OCI-LY3 (cell line): Measurements from ENCODE around the gene LRRC10.

Experiments
- H2AFZ ChIP-seq: fragments of 200-600, 300-600 bp; shearing (Covaris generic); 2 replicates; pipeline ENCODE4 v1.6.0; 2014; ENCODE audit warnings: antibody characterized with exemption, low read depth, low read length
- H3K27ac ChIP-seq: fragments of 200-600, 300-600 bp; sonication (generic); 2 replicates; pipeline ENCODE4 v1.5.1; 2014; ENCODE audit warnings: mild to moderate bottlenecking, low read length, moderate library complexity, mixed read lengths
- H3K27me3 ChIP-seq: fragments of 200-600, 300-600 bp; sonication (generic); 2 replicates; pipeline ENCODE4 v1.6.1; 2014; ENCODE audit warnings: low read depth, low read length, mixed read lengths
- H3K36me3 ChIP-seq: fragments of 200-600, 300-600 bp; sonication (generic); replicated peaks from 2 replicates; pipeline ENCODE3; 2014; ENCODE audit warnings: low read depth, low read length, mixed read lengths
- H3K4me1 ChIP-seq: fragments of 300-600, 200-600 bp; sonication (generic); 2 replicates; pipeline ENCODE4 v1.6.1; 2014; ENCODE audit warnings: low read length, mixed read lengths
- H3K4me2 ChIP-seq: fragments of 200-600, 300-600 bp; sonication (generic); 2 replicates; pipeline ENCODE4 v1.6.1; 2014; ENCODE audit warnings: low read length, mixed read lengths
- H3K4me3 ChIP-seq: fragments of 300-600, 200-600 bp; sonication (generic); 2 replicates; pipeline ENCODE4 v1.5.1; 2014; ENCODE audit warnings: antibody characterized with exemption, mild to moderate bottlenecking, low read length, moderate library complexity
- H3K79me2 ChIP-seq: fragments of 300-600, 200-600 bp; shearing (Covaris generic); 2 replicates; pipeline ENCODE4 v1.6.1; 2014; ENCODE audit warnings: mild to moderate bottlenecking, low read length, mixed read lengths
- H3K9ac ChIP-seq: fragments of 300-600, 200-600 bp; shearing (Covaris generic); 2 replicates; pipeline ENCODE4 v1.6.0; 2014; ENCODE audit warnings: mild to moderate bottlenecking, low read length, moderate library complexity
- H3K9me3 ChIP-seq: fragments of 200-600, 300-600 bp; shearing (Covaris generic); 2 replicates; pipeline ENCODE4 v1.6.1; 2014; ENCODE audit warnings: low read length, mixed read lengths; ENCODE audit not compliant: insufficient read depth
- H4K20me1 ChIP-seq: fragments of 200-600, 300-600 bp; sonication (generic); 2 replicates; pipeline ENCODE4 v1.6.1; 2016; ENCODE audit warnings: low read length, mixed read lengths; ENCODE audit not compliant: insufficient read depth
- EZH2phosphoT487 ChIP-seq: fragments of 200-600 bp; shearing (Covaris generic); IDR thresholded peaks from 2 replicates; pipeline ENCODE4 v1.6.1; 2018; ENCODE audit warnings: antibody characterized with exemption, mixed run types, low read depth
- TF ChIP-seq, protein P1 (sequence below): fragments of 200-600, 300-600 bp; sonication (generic); IDR thresholded peaks from 2 replicates; pipeline ENCODE4 v1.5.1; 2014; ENCODE audit warnings: antibody characterized with exemption, low read length, low read depth

The LRRC10 gene

GRCh38 chr12:69630191-69630590 lies 19.5 kb upstream of the LRRC10 start:
- no peaks in the 10 kb centered on the region for H3K36me3 ChIP-seq

GRCh38 chr12:69627501-69627900 lies 16.8 kb upstream of the LRRC10 start:
- Histone ChIP-seq H3K36me3 (no peaks in the 10 kb centered on the region), H3K4me2 (no peak overlapping the region), H4K20me1 (no peaks in the 10 kb centered on the region), H3K4me3 (no peak overlapping the region), H3K27me3 (no peaks in the 10 kb centered on the region), H2AFZ (no peak overlapping the region), H3K27ac (no peak overlapping the region), H3K4me1 (no peaks in the 10 kb centered on the region), H3K9me3 (no peaks in the 10 kb centered on the region), H3K9ac (no peak overlapping the region), H3K79me2 (no peaks in the 10 kb centered on the region)
- TF ChIP-seq, protein P1, sequence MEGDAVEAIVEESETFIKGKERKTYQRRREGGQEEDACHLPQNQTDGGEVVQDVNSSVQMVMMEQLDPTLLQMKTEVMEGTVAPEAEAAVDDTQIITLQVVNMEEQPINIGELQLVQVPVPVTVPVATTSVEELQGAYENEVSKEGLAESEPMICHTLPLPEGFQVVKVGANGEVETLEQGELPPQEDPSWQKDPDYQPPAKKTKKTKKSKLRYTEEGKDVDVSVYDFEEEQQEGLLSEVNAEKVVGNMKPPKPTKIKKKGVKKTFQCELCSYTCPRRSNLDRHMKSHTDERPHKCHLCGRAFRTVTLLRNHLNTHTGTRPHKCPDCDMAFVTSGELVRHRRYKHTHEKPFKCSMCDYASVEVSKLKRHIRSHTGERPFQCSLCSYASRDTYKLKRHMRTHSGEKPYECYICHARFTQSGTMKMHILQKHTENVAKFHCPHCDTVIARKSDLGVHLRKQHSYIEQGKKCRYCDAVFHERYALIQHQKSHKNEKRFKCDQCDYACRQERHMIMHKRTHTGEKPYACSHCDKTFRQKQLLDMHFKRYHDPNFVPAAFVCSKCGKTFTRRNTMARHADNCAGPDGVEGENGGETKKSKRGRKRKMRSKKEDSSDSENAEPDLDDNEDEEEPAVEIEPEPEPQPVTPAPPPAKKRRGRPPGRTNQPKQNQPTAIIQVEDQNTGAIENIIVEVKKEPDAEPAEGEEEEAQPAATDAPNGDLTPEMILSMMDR = no peak
- TF ChIP-seq EZH2phosphoT487 = no peak

More at GRCh38 chr12:69630191-69630590, 19.5 kb upstream of the LRRC10 start:
- Histone ChIP-seq H3K27ac (no peak overlapping the region), H4K20me1 (no peaks in the 10 kb centered on the region), H3K4me2 (no peak overlapping the region), H3K9ac (no peak overlapping the region), H2AFZ (no peak overlapping the region), H3K9me3 (no peaks in the 10 kb centered on the region), H3K4me3 (no peak overlapping the region), H3K4me1 (no peaks in the 10 kb centered on the region), H3K79me2 (no peaks in the 10 kb centered on the region), H3K27me3 (no peaks in the 10 kb centered on the region)
- no peak for TF ChIP-seq EZH2phosphoT487
- TF ChIP-seq, protein P1 = no peak; the same call in 1 of the 2 replicates

DNA sequence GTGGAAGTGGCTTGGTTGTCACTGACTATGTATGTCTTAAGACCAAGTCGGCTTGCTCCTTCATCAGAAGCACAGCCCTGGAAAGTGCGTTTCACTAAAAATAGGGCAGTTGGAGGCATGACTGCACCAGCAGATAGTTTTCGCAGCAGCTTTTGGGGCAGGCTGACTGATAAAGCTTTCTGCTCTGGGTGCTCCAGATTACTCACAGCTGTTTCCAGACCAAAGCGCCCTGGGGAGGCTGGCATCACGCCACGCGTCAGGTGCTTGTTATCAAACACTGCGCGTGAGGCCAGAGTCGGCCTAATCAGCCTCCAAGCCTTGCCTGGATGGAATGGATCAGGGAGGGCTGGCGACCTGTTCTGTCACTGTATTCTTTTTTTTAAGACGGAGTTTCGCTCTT lies 13.3 kb upstream of the LRRC10 start:
- Histone ChIP-seq H3K9ac (no peak overlapping the region), H4K20me1 (no peaks in the 10 kb centered on the region), H2AFZ (no peak overlapping the region), H3K4me3 (no peak overlapping the region), H3K79me2 (no peaks in the 10 kb centered on the region), H3K4me1 (no peaks in the 10 kb centered on the region), H3K36me3 (no peaks in the 10 kb centered on the region), H3K4me2 (no peak overlapping the region), H3K27me3 (no peaks in the 10 kb centered on the region), H3K27ac (no peak overlapping the region), H3K9me3 (no peaks in the 10 kb centered on the region)
- TF ChIP-seq EZH2phosphoT487 = no peak
- TF ChIP-seq, protein P1 = no peak

DNA sequence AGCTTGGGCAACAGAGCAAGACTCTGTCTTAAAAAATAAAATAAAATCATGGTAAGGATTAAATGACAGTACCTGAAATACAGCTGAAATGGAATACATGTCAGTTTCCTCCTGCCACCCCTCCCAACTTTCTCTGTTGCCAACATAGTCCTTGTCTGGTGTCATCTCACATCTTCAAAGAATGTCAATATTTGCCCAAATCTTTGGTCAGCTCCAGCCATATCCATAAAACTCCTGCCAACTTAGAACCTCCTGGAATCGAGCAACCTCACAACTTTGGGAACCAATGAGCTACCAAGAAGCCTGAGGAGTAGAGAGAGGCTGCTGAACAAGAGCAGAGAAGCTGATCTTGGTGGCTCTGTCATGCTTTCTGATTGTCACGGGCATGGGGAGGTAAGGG lies 10.8 kb upstream of the LRRC10 start:
- H3K36me3 ChIP-seq = no peaks in the 10 kb centered on the region
- H3K27me3 ChIP-seq = no peaks in the 10 kb centered on the region
- H3K79me2 ChIP-seq = no peaks in the 10 kb centered on the region
- TF ChIP-seq, protein P1 = no peak
- no peak for TF ChIP-seq EZH2phosphoT487
- H3K9ac ChIP-seq = no peak overlapping the region
- no peaks in the 10 kb centered on the region for H4K20me1 ChIP-seq
- no peak overlapping the region for H3K4me2 ChIP-seq
- H3K4me3 ChIP-seq = no peak overlapping the region
- H2AFZ ChIP-seq = no peak overlapping the region
- no peak overlapping the region for H3K27ac ChIP-seq
- no peaks in the 10 kb centered on the region for H3K4me1 ChIP-seq
- no peaks in the 10 kb centered on the region for H3K9me3 ChIP-seq
